ENCODE results near the gene KIAA0040.

The KIAA0040 gene

GRCh38 chr1:175197531-175197930 is 5.0 kb upstream of the KIAA0040 start:
- ChIA-PET CTCF (interaction anchor here (0.6 kb wide), 1 partner anchor 1533 kb away, joined by 3 read pairs; no protein-coding TSS in a partner anchor), POLR2A (no interaction called here)
- Histone ChIP-seq H3K9me3 (ENCODE audit: control insufficient read depth, insufficient read depth, low read depth, low read length) (no peaks in the 10 kb centered on the region), H3K36me3 (ENCODE audit: control insufficient read depth in 2 of 2, insufficient read depth in 1 of 2, low read length in 2 of 2) (no peaks in the 10 kb centered on the region), H3K4me1 (ENCODE audit: control insufficient read depth, insufficient read depth, low read length) (peaks cover 5% of the 10 kb centered on the region; the same call in 1 of the 2 replicates), H3K27ac (ENCODE audit: extremely low read depth, low read depth, low read length) (no peak overlapping the region), H3K4me3 (ENCODE audit: low read depth, low read length) (no peak overlapping the region)
- TF ChIP-seq ZNF26 (tag by site-specific recombination; IDR thresholded peaks at IDR 0.05) (no peak), ZNF692 (tag by site-specific recombination; IDR thresholded peaks at IDR 0.05) (0 out of 2 replicates have a peak, but pooled peaks have one; percentile 37)

GRCh38 chr1:175195798-175196197 is 3.2 kb upstream of the KIAA0040 start:
- no peaks in the 10 kb centered on the region for H3K36me3 ChIP-seq (ENCODE audit: control insufficient read depth in 2 of 2, insufficient read depth in 1 of 2, low read length in 2 of 2)

More at GRCh38 chr1:175195798-175196197, 3.2 kb upstream of the KIAA0040 start:
- H3K4me3 ChIP-seq (ENCODE audit: low read depth, low read length), result no peak overlapping the region
- ChIA-PET CTCF (interaction anchor here (1.5 to 1.7 kb wide), 2 partner anchors 28 to 43 kb away, joined by 3 to 8 read pairs; no protein-coding TSS in a partner anchor), POLR2A (no interaction called here)
- H3K4me1 ChIP-seq (ENCODE audit: control insufficient read depth, insufficient read depth, low read length), result peaks cover 6% of the 10 kb centered on the region
- no peak overlapping the region for H3K27ac ChIP-seq (ENCODE audit: extremely low read depth, low read depth, low read length)
- TF ChIP-seq OSR2 (tag by site-specific recombination; IDR thresholded peaks at IDR 0.05) (no peak), HOXA7 (CRISPR knock-in tag; IDR thresholded peaks at IDR 0.05; ENCODE audit: borderline replicate concordance) (no peak), ZNF830 (tag by site-specific recombination; IDR thresholded peaks at IDR 0.05; ENCODE audit: low read depth) (no peak), GLIS1 (tag by site-specific recombination; IDR thresholded peaks at IDR 0.05) (no peak), ZNF513 (tag by site-specific recombination; IDR thresholded peaks at IDR 0.05) (no peak), ZNF510 (tag by site-specific recombination; IDR thresholded peaks at IDR 0.05; ENCODE audit: insufficient replicate concordance) (no peak), ZNF426 (tag by site-specific recombination; IDR thresholded peaks at IDR 0.05) (no peak), ZNF843 (tag by site-specific recombination; IDR thresholded peaks at IDR 0.05) (no peak), ZNF48 (tag by site-specific recombination; IDR thresholded peaks at IDR 0.05) (no peak), KLF1 (tag by site-specific recombination; IDR thresholded peaks at IDR 0.05) (no peak), ZSCAN4 (tag by site-specific recombination; IDR thresholded peaks at IDR 0.05) (no peak), ZNF629 (tag by site-specific recombination; IDR thresholded peaks at IDR 0.05) (no peak), ZNF211 (tag by site-specific recombination; IDR thresholded peaks at IDR 0.05; ENCODE audit: low read depth) (no peak), INSM2 (tag by site-specific recombination; IDR thresholded peaks at IDR 0.05) (no peak), ATF2 (tag by site-specific recombination; IDR thresholded peaks at IDR 0.05; ENCODE audit: low read depth) (no peak), ZNF23 (tag by site-specific recombination; IDR thresholded peaks at IDR 0.05; ENCODE audit: borderline replicate concordance) (no peak), ZNF585B (tag by site-specific recombination; IDR thresholded peaks at IDR 0.05) (no peak), KLF9 (tag by site-specific recombination; IDR thresholded peaks at IDR 0.05; ENCODE audit: low read depth) (no peak)
- no peaks in the 10 kb centered on the region for H3K9me3 ChIP-seq (ENCODE audit: control insufficient read depth, insufficient read depth, low read depth, low read length)
